HEK293 (cell line): ENCODE data around the gene PCSK5.

ENCODE experiments used
- CTCF ChIA-PET: fragments of 350-600 bp; formaldehyde crosslinking; extraction: SDS; loops from one replicate; lab custom pipeline; 2021; ENCODE audit warnings: antibody characterized with exemption; lab: Yijun Ruan, JAX
- POLR2A ChIA-PET: fragments of 300-600 bp; formaldehyde crosslinking; extraction: SDS; loops from one replicate; lab custom pipeline; 2020; ENCODE audit warnings: antibody characterized with exemption, inconsistent platforms; lab: Yijun Ruan, JAX
- H3K27ac ChIP-seq: fragments of 200-500 bp; sonication (Bioruptor generic); 2 replicates; pipeline ENCODE4 v1.5.1; 2014; ENCODE audit warnings: low read depth, low read length, control low read depth, inconsistent platforms; ENCODE audit errors: extremely low read depth
- H3K36me3 ChIP-seq, 2 experiments: fragments of 200-500 bp in 1 of 2; sonication (Bioruptor generic) in 1 of 2; 1 replicate in 1 of 2; 2 replicates in 1 of 2; pipeline ENCODE4 v1.5.1; 2014 to 2017; ENCODE audit warnings: inconsistent platforms in 2 of 2, low read length in 2 of 2; ENCODE audit not compliant: control insufficient read depth in 2 of 2, insufficient read depth in 1 of 2
- H3K4me1 ChIP-seq: fragments of 200-500 bp; sonication (Bioruptor generic); 2 replicates; pipeline ENCODE4 v1.5.1; 2014; ENCODE audit warnings: mild to moderate bottlenecking, low read length, inconsistent platforms; ENCODE audit not compliant: control insufficient read depth, insufficient read depth
- H3K4me3 ChIP-seq: 2 replicates; pipeline ENCODE4 v1.5.1; 2011; ENCODE audit warnings: low read depth, mild to moderate bottlenecking, control low read depth, low read length, moderate library complexity
- H3K9me3 ChIP-seq: fragments of 200-500 bp; sonication (Bioruptor generic); 2 replicates; pipeline ENCODE4 v1.5.1; 2014; ENCODE audit warnings: low read depth, low read length, inconsistent platforms; ENCODE audit not compliant: control insufficient read depth, insufficient read depth
- KLF1 ChIP-seq: fragments of 450-650 bp; formaldehyde crosslinking; IDR thresholded peaks from 2 replicates; pipeline ENCODE4 v1.5.1; 2016; ENCODE audit warnings: missing biosample characterization, missing genetic modification characterization
- MEIS1 ChIP-seq: sonication (generic); formaldehyde crosslinking; IDR thresholded peaks from 2 replicates; pipeline ENCODE4 v1.8.1; 2022; ENCODE audit warnings: missing genetic modification reagents, mild to moderate bottlenecking, borderline replicate concordance
- MYNN ChIP-seq: fragments of 450-650 bp; formaldehyde crosslinking; IDR thresholded peaks from 2 replicates; pipeline ENCODE4 v1.5.1; 2016; ENCODE audit warnings: missing biosample characterization, missing genetic modification characterization, borderline replicate concordance
- SCRT1 ChIP-seq: fragments of 450-650 bp; formaldehyde crosslinking; IDR thresholded peaks from 2 replicates; pipeline ENCODE4 v1.5.1; 2016; ENCODE audit warnings: missing biosample characterization, missing genetic modification characterization, borderline replicate concordance
- ZBTB17 ChIP-seq: fragments of 450-650 bp; formaldehyde crosslinking; IDR thresholded peaks from 2 replicates; pipeline ENCODE4 v1.5.1; 2016; ENCODE audit warnings: missing biosample characterization, missing genetic modification characterization
- ZBTB48 ChIP-seq: fragments of 450-650 bp; formaldehyde crosslinking; IDR thresholded peaks from 2 replicates; pipeline ENCODE4 v1.5.1; 2016; ENCODE audit warnings: missing biosample characterization, missing genetic modification characterization
- ZBTB8A ChIP-seq: fragments of 450-650 bp; formaldehyde crosslinking; IDR thresholded peaks from 2 replicates; pipeline ENCODE4 v1.5.1; 2016; ENCODE audit warnings: missing biosample characterization, missing genetic modification characterization
- ZEB2 ChIP-seq: fragments of 450-650 bp; formaldehyde crosslinking; IDR thresholded peaks from 2 replicates; pipeline ENCODE4 v1.5.1; 2016; ENCODE audit warnings: missing biosample characterization, missing genetic modification characterization
- ZFP37 ChIP-seq: fragments of 450-650 bp; formaldehyde crosslinking; IDR thresholded peaks from 2 replicates; pipeline ENCODE4 v1.5.1; 2016; ENCODE audit warnings: missing biosample characterization, missing genetic modification characterization
- ZNF133 ChIP-seq: fragments of 450-650 bp; formaldehyde crosslinking; IDR thresholded peaks from 2 replicates; pipeline ENCODE4 v1.5.1; 2016; ENCODE audit warnings: missing biosample characterization, missing genetic modification characterization
- ZNF19 ChIP-seq: fragments of 450-650 bp; formaldehyde crosslinking; IDR thresholded peaks from 2 replicates; pipeline ENCODE4; 2016; ENCODE audit warnings: missing biosample characterization, missing genetic modification characterization, low read depth
- ZNF214 ChIP-seq: fragments of 450-650 bp; formaldehyde crosslinking; IDR thresholded peaks from 2 replicates; pipeline ENCODE4 v1.5.1; 2017; ENCODE audit warnings: missing biosample characterization, mild to moderate bottlenecking, missing genetic modification characterization, borderline replicate concordance
- ZNF311 ChIP-seq: fragments of 450-650 bp; formaldehyde crosslinking; IDR thresholded peaks from 2 replicates; pipeline ENCODE4 v1.5.1; 2017; ENCODE audit warnings: missing biosample characterization, missing genetic modification characterization, borderline replicate concordance
- ZNF350 ChIP-seq: fragments of 450-650 bp; formaldehyde crosslinking; IDR thresholded peaks from 2 replicates; pipeline ENCODE4 v1.5.0; 2017; ENCODE audit warnings: missing biosample characterization, mild to moderate bottlenecking, missing genetic modification characterization
- ZNF423 ChIP-seq: fragments of 450-650 bp; formaldehyde crosslinking; IDR thresholded peaks from 2 replicates; pipeline ENCODE4 v1.5.1; 2016; ENCODE audit warnings: missing biosample characterization, missing genetic modification characterization
- ZNF514 ChIP-seq: fragments of 450-650 bp; formaldehyde crosslinking; IDR thresholded peaks from 2 replicates; pipeline ENCODE4 v1.5.1; 2016; ENCODE audit warnings: missing biosample characterization, missing genetic modification characterization
- ZNF549 ChIP-seq: fragments of 450-650 bp; IDR thresholded peaks from 2 replicates; pipeline ENCODE4 v1.5.1; 2018; ENCODE audit warnings: missing biosample characterization, missing genetic modification characterization, mild to moderate bottlenecking, inconsistent platforms, moderate library complexity
- ZNF555 ChIP-seq: fragments of 450-650 bp; formaldehyde crosslinking; conservative IDR thresholded peaks from 2 replicates; pipeline ENCODE4 v1.5.1; 2017; ENCODE audit warnings: missing biosample characterization, mild to moderate bottlenecking, missing genetic modification characterization, inconsistent platforms
- ZNF571 ChIP-seq: fragments of 450-650 bp; formaldehyde crosslinking; IDR thresholded peaks from 2 replicates; pipeline ENCODE4 v1.5.0; 2017; ENCODE audit warnings: missing biosample characterization, missing genetic modification characterization
- ZNF704 ChIP-seq: fragments of 450-650 bp; formaldehyde crosslinking; IDR thresholded peaks from 2 replicates; pipeline ENCODE4 v1.5.1; 2016; ENCODE audit warnings: missing biosample characterization, missing genetic modification characterization
- ZNF777 ChIP-seq: fragments of 450-650 bp; formaldehyde crosslinking; IDR thresholded peaks from 2 replicates; pipeline ENCODE4 v1.5.1; 2017; ENCODE audit warnings: missing biosample characterization, missing genetic modification characterization, borderline replicate concordance
- ZNF785 ChIP-seq: fragments of 450-650 bp; formaldehyde crosslinking; IDR thresholded peaks from 2 replicates; pipeline ENCODE4 v1.5.1; 2016; ENCODE audit warnings: missing biosample characterization, missing genetic modification characterization
- TF ChIP-seq, protein P1 (sequence below): fragments of 450-650 bp; formaldehyde crosslinking; IDR thresholded peaks from 2 replicates; pipeline ENCODE4 v1.5.1; 2016; ENCODE audit warnings: missing biosample characterization, missing genetic modification characterization
- TF ChIP-seq, protein P2 (sequence below): fragments of 450-650 bp; formaldehyde crosslinking; IDR thresholded peaks from 2 replicates; pipeline ENCODE4 v1.5.1; 2016; ENCODE audit warnings: missing biosample characterization, missing genetic modification characterization
- TF ChIP-seq, protein P3 (sequence below): fragments of 450-650 bp; formaldehyde crosslinking; IDR thresholded peaks from 2 replicates; pipeline ENCODE4 v1.5.1; 2017; ENCODE audit warnings: missing biosample characterization, missing genetic modification characterization
- TF ChIP-seq, protein P4 (sequence below): fragments of 450-650 bp; formaldehyde crosslinking; IDR thresholded peaks from 2 replicates; pipeline ENCODE4 v1.5.1; 2016; ENCODE audit warnings: missing biosample characterization, missing genetic modification characterization, low read depth

Gene PCSK5

DNA sequence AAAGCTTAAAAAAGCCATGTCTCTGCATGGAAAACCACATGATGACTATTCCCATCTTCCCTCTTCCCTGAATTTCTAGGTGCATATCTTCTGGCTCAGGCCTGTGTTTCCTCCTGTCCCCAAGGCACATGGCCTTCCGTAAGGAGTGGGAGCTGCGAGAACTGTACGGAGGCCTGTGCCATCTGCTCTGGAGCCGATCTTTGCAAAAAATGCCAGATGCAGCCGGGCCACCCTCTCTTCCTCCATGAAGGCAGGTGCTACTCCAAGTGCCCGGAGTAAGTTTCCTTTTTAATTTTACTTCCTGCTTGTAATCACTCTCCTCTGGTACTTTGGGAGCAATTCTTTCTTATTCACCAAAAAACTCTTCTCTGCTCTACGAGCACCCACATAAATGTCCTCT lies 420.1 kb downstream of the PCSK5 start:
- POLR2A ChIA-PET, result no interaction called here
- H3K4me1 ChIP-seq, result no peaks in the 10 kb centered on the region
- no peak overlapping the region for H3K27ac ChIP-seq
- no peaks in the 10 kb centered on the region for H3K36me3 ChIP-seq
- no peaks in the 10 kb centered on the region for H3K9me3 ChIP-seq
- TF ChIP-seq, protein P1, sequence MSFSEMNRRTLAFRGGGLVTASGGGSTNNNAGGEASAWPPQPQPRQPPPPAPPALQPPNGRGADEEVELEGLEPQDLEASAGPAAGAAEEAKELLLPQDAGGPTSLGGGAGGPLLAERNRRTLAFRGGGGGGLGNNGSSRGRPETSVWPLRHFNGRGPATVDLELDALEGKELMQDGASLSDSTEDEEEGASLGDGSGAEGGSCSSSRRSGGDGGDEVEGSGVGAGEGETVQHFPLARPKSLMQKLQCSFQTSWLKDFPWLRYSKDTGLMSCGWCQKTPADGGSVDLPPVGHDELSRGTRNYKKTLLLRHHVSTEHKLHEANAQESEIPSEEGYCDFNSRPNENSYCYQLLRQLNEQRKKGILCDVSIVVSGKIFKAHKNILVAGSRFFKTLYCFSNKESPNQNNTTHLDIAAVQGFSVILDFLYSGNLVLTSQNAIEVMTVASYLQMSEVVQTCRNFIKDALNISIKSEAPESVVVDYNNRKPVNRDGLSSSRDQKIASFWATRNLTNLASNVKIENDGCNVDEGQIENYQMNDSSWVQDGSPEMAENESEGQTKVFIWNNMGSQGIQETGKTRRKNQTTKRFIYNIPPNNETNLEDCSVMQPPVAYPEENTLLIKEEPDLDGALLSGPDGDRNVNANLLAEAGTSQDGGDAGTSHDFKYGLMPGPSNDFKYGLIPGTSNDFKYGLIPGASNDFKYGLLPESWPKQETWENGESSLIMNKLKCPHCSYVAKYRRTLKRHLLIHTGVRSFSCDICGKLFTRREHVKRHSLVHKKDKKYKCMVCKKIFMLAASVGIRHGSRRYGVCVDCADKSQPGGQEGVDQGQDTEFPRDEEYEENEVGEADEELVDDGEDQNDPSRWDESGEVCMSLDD (tag by site-specific recombination), result no peak
- TF ChIP-seq ZNF785 (tag by site-specific recombination), result no peak
- TF ChIP-seq, protein P2, sequence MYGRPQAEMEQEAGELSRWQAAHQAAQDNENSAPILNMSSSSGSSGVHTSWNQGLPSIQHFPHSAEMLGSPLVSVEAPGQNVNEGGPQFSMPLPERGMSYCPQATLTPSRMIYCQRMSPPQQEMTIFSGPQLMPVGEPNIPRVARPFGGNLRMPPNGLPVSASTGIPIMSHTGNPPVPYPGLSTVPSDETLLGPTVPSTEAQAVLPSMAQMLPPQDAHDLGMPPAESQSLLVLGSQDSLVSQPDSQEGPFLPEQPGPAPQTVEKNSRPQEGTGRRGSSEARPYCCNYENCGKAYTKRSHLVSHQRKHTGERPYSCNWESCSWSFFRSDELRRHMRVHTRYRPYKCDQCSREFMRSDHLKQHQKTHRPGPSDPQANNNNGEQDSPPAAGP (tag by site-specific recombination), result no peak
- TF ChIP-seq ZNF311, result no peak
- no peak for TF ChIP-seq ZBTB48 (tag by site-specific recombination)
- TF ChIP-seq ZNF571, result no peak
- TF ChIP-seq, protein P3, sequence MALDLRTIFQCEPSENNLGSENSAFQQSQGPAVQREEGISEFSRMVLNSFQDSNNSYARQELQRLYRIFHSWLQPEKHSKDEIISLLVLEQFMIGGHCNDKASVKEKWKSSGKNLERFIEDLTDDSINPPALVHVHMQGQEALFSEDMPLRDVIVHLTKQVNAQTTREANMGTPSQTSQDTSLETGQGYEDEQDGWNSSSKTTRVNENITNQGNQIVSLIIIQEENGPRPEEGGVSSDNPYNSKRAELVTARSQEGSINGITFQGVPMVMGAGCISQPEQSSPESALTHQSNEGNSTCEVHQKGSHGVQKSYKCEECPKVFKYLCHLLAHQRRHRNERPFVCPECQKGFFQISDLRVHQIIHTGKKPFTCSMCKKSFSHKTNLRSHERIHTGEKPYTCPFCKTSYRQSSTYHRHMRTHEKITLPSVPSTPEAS (tag by site-specific recombination), result no peak
- TF ChIP-seq ZNF19, result no peak
- TF ChIP-seq ZNF777 (tag by site-specific recombination), result no peak
- TF ChIP-seq, protein P4, sequence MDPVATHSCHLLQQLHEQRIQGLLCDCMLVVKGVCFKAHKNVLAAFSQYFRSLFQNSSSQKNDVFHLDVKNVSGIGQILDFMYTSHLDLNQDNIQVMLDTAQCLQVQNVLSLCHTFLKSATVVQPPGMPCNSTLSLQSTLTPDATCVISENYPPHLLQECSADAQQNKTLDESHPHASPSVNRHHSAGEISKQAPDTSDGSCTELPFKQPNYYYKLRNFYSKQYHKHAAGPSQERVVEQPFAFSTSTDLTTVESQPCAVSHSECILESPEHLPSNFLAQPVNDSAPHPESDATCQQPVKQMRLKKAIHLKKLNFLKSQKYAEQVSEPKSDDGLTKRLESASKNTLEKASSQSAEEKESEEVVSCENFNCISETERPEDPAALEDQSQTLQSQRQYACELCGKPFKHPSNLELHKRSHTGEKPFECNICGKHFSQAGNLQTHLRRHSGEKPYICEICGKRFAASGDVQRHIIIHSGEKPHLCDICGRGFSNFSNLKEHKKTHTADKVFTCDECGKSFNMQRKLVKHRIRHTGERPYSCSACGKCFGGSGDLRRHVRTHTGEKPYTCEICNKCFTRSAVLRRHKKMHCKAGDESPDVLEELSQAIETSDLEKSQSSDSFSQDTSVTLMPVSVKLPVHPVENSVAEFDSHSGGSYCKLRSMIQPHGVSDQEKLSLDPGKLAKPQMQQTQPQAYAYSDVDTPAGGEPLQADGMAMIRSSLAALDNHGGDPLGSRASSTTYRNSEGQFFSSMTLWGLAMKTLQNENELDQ (tag by site-specific recombination), result no peak
- no peak for TF ChIP-seq ZNF555 (tag by site-specific recombination)
- H3K4me3 ChIP-seq, result no peak overlapping the region
- CTCF ChIA-PET, result interaction anchor here (0.6 to 1.1 kb wide), 5 partner anchors 13 to 472 kb away, joined by 3 to 4 read pairs (median 3); no protein-coding TSS in a partner anchor

- H3K9me3 ChIP-seq, result no peaks in the 10 kb centered on the region
- POLR2A ChIA-PET, result no interaction called here
- H3K4me1 ChIP-seq, result no peaks in the 10 kb centered on the region
- no peak overlapping the region for H3K27ac ChIP-seq
- no peak overlapping the region for H3K4me3 ChIP-seq
- CTCF ChIA-PET, result interaction anchor here (0.6 to 1.1 kb wide), 4 partner anchors 109 to 1127 kb away, joined by 3 to 4 read pairs (median 3); no protein-coding TSS in a partner anchor
- no peaks in the 10 kb centered on the region for H3K36me3 ChIP-seq
- no peak for TF ChIP-seq MYNN (tag by site-specific recombination)
- no peak for TF ChIP-seq ZNF133 (tag by site-specific recombination)
- TF ChIP-seq KLF1 (tag by site-specific recombination), result no peak
- TF ChIP-seq ZNF423 (tag by site-specific recombination), result no peak
- no peak for TF ChIP-seq ZBTB8A (tag by site-specific recombination)
- TF ChIP-seq ZNF350 (tag by site-specific recombination), result no peak
- no peak for TF ChIP-seq ZEB2
- no peak for TF ChIP-seq ZFP37 (tag by site-specific recombination)
- TF ChIP-seq ZNF555 (tag by site-specific recombination), result no peak
- no peak for TF ChIP-seq MEIS1
- no peak for TF ChIP-seq ZBTB17 (tag by site-specific recombination)
- TF ChIP-seq ZNF549 (tag by site-specific recombination), result no peak
- TF ChIP-seq ZNF214 (tag by site-specific recombination), result no peak
- TF ChIP-seq ZNF514, result no peak
- no peak for TF ChIP-seq ZNF704 (tag by site-specific recombination)
- no peak for TF ChIP-seq SCRT1 (tag by site-specific recombination)
Measured at GRCh38 chr9:76310991-76311390, 420.5 kb downstream of the PCSK5 start.
